Activated naive CD4-positive, alpha-beta T cell (primary cell): ENCODE data around the gene FYCO1.
A peak's percentile ranks its signal among the peaks of the same experiment; 100 is the strongest.
"Not testable (repeated sequence)": the region's sequence is repeated elsewhere in the genome, so short reads cannot be mapped to it uniquely, and the experiment has no call there.

Source experiments
- DNase-seq, 4 experiments: peaks; one replicate each; lab custom pipeline; 2025; lab: John Stamatoyannopoulos, UW

FYCO1 gene

GRCh38 chr3:46010519-46011113 lies 15.0 kb upstream of the FYCO1 start:
- no peak for DNase-seq

- no peak for DNase-seq
Measured at GRCh38 chr3:46008058-46008457, 12.4 kb upstream of the FYCO1 start.

GRCh38 chr3:46007280-46007679 lies 11.7 kb upstream of the FYCO1 start:
- no peak for DNase-seq

GRCh38 chr3:46006238-46007032 lies 10.8 kb upstream of the FYCO1 start:
- no peak for DNase-seq

GRCh38 chr3:46003706-46004105 lies 8.1 kb upstream of the FYCO1 start:
- not testable (repeated sequence) for DNase-seq

GRCh38 chr3:46001178-46001577 lies 5.6 kb upstream of the FYCO1 start:
- no peak for DNase-seq

- DNase-seq = no peak
Measured at GRCh38 chr3:45997942-45998341, 2.3 kb upstream of the FYCO1 start.

- not testable (repeated sequence) for DNase-seq
Measured at GRCh38 chr3:45997499-45997898, 1.9 kb upstream of the FYCO1 start.

- DNase-seq = peak in 1 of 4 experiments; percentile 8
Measured at GRCh38 chr3:45994419-45995235, 997 bp downstream of the FYCO1 start.

GRCh38 chr3:45993421-45994027 lies 2.1 kb downstream of the FYCO1 start:
- no peak for DNase-seq

- no peak for DNase-seq
Measured at GRCh38 chr3:45992821-45993221, 2.8 kb downstream of the FYCO1 start.

GRCh38 chr3:45992133-45992729 lies 3.4 kb downstream of the FYCO1 start:
- DNase-seq = no peak

GRCh38 chr3:45991341-45991740 lies 4.3 kb downstream of the FYCO1 start:
- no peak for DNase-seq

GRCh38 chr3:45990181-45990580 lies 5.4 kb downstream of the FYCO1 start:
- DNase-seq = no peak

GRCh38 chr3:45988804-45989203 lies 6.8 kb downstream of the FYCO1 start:
- DNase-seq = no peak

- no peak for DNase-seq
Measured at GRCh38 chr3:45988362-45988761, 7.3 kb downstream of the FYCO1 start.

GRCh38 chr3:45987368-45988291 lies 8.0 kb downstream of the FYCO1 start:
- no peak for DNase-seq

GRCh38 chr3:45986303-45986982 lies 9.2 kb downstream of the FYCO1 start:
- no peak for DNase-seq

GRCh38 chr3:45985532-45986302 lies 9.9 kb downstream of the FYCO1 start:
- no peak for DNase-seq
